Stimulated activated naive CD8-positive, alpha-beta T cell treated with anti-CD3 and anti-CD28 coated beads, Interleukin-15, Interleukin-2, amounts not matched to agents 100 ng/mL and 50 ng/mL, for 24 hours (primary cell): ENCODE measurements around the gene TPRA1.

Experiments used
- H3K27ac Mint-ChIP-seq: one replicate; pipeline ENCODE4 v1.8.0; 2021; ENCODE audit warnings: mild to moderate bottlenecking, mixed read lengths
- H3K27me3 Mint-ChIP-seq: one replicate; pipeline ENCODE4 v1.8.0; 2021; ENCODE audit warnings: mixed read lengths
- H3K36me3 Mint-ChIP-seq: one replicate; pipeline ENCODE4 v1.8.0; 2021; ENCODE audit warnings: low read depth, mixed read lengths
- H3K4me1 Mint-ChIP-seq: one replicate; pipeline ENCODE4 v1.8.0; 2021; ENCODE audit warnings: low read depth, mixed read lengths
- H3K4me3 Mint-ChIP-seq: one replicate; pipeline ENCODE4 v1.8.0; 2021; ENCODE audit warnings: mild to moderate bottlenecking, mixed read lengths
- H3K9me3 Mint-ChIP-seq: one replicate; pipeline ENCODE4 v1.8.0; 2021; ENCODE audit warnings: mixed read lengths

The TPRA1 gene

GRCh38 chr3:127587876-127588275 lies 2.7 kb downstream of the TPRA1 start:
- H3K4me3 Mint-ChIP-seq: no peak overlapping the region
- H3K4me1 Mint-ChIP-seq: peaks cover 28% of the 10 kb centered on the region
- H3K9me3 Mint-ChIP-seq: no peaks in the 10 kb centered on the region
- H3K27me3 Mint-ChIP-seq: no peaks in the 10 kb centered on the region
- no peak overlapping the region for H3K27ac Mint-ChIP-seq
- no peaks in the 10 kb centered on the region for H3K36me3 Mint-ChIP-seq

GRCh38 chr3:127585813-127586413 lies 4.6 kb downstream of the TPRA1 start:
- H3K36me3 Mint-ChIP-seq: no peaks in the 10 kb centered on the region
- H3K4me3 Mint-ChIP-seq: no peak overlapping the region
- H3K4me1 Mint-ChIP-seq: peaks cover 19% of the 10 kb centered on the region
- H3K27me3 Mint-ChIP-seq: no peaks in the 10 kb centered on the region
- H3K9me3 Mint-ChIP-seq: no peaks in the 10 kb centered on the region
- no peak overlapping the region for H3K27ac Mint-ChIP-seq

- Mint-ChIP-seq H3K4me3 (no peak overlapping the region), H3K27me3 (no peaks in the 10 kb centered on the region), H3K9me3 (no peaks in the 10 kb centered on the region), H3K27ac (no peak overlapping the region), H3K36me3 (no peaks in the 10 kb centered on the region), H3K4me1 (peaks cover 20% of the 10 kb centered on the region)
Observed at GRCh38 chr3:127585163-127585812, 5.2 kb downstream of the TPRA1 start.

GRCh38 chr3:127584734-127585133 lies 5.8 kb downstream of the TPRA1 start:
- no peak overlapping the region for H3K4me3 Mint-ChIP-seq
- no peaks in the 10 kb centered on the region for H3K27me3 Mint-ChIP-seq
- no peaks in the 10 kb centered on the region for H3K36me3 Mint-ChIP-seq
- H3K4me1 Mint-ChIP-seq: peaks cover 20% of the 10 kb centered on the region
- H3K27ac Mint-ChIP-seq: no peak overlapping the region
- H3K9me3 Mint-ChIP-seq: no peaks in the 10 kb centered on the region

GRCh38 chr3:127580327-127581060 lies 10.0 kb downstream of the TPRA1 start:
- no peak overlapping the region for H3K4me3 Mint-ChIP-seq
- H3K27ac Mint-ChIP-seq: no peak overlapping the region
- H3K27me3 Mint-ChIP-seq: no peaks in the 10 kb centered on the region
- no peaks in the 10 kb centered on the region for H3K9me3 Mint-ChIP-seq
- H3K4me1 Mint-ChIP-seq: peaks cover 6% of the 10 kb centered on the region
- peaks cover 6% of the 10 kb centered on the region for H3K36me3 Mint-ChIP-seq

- Mint-ChIP-seq H3K4me3 (no peak overlapping the region), H3K9me3 (no peaks in the 10 kb centered on the region), H3K4me1 (peaks cover 13% of the 10 kb centered on the region), H3K27ac (no peak overlapping the region), H3K36me3 (peaks cover 16% of the 10 kb centered on the region), H3K27me3 (no peaks in the 10 kb centered on the region)
Observed at GRCh38 chr3:127578802-127579201, 11.7 kb downstream of the TPRA1 start.

GRCh38 chr3:127578168-127578567 lies 12.4 kb downstream of the TPRA1 start:
- Mint-ChIP-seq H3K4me1 (peaks cover 13% of the 10 kb centered on the region), H3K4me3 (no peak overlapping the region), H3K27me3 (no peaks in the 10 kb centered on the region), H3K9me3 (no peaks in the 10 kb centered on the region), H3K36me3 (peaks cover 18% of the 10 kb centered on the region), H3K27ac (no peak overlapping the region)

GRCh38 chr3:127577448-127577847 lies 13.1 kb downstream of the TPRA1 start:
- Mint-ChIP-seq H3K27ac (no peak overlapping the region), H3K4me3 (no peak overlapping the region), H3K27me3 (no peaks in the 10 kb centered on the region), H3K9me3 (no peaks in the 10 kb centered on the region), H3K36me3 (peaks cover 23% of the 10 kb centered on the region), H3K4me1 (peaks cover 13% of the 10 kb centered on the region)

- Mint-ChIP-seq H3K4me1 (peaks cover 7% of the 10 kb centered on the region), H3K36me3 (peaks cover 30% of the 10 kb centered on the region), H3K27me3 (no peaks in the 10 kb centered on the region), H3K9me3 (no peaks in the 10 kb centered on the region), H3K27ac (no peak overlapping the region), H3K4me3 (no peak overlapping the region)
Observed at GRCh38 chr3:127574880-127575878, 15.4 kb downstream of the TPRA1 start.

GRCh38 chr3:127573912-127574311 lies 16.6 kb downstream of the TPRA1 start:
- no peak overlapping the region for H3K27ac Mint-ChIP-seq
- H3K27me3 Mint-ChIP-seq: no peaks in the 10 kb centered on the region
- peaks cover 7% of the 10 kb centered on the region for H3K4me1 Mint-ChIP-seq
- no peaks in the 10 kb centered on the region for H3K9me3 Mint-ChIP-seq
- no peak overlapping the region for H3K4me3 Mint-ChIP-seq
- peaks cover 24% of the 10 kb centered on the region for H3K36me3 Mint-ChIP-seq

- no peaks in the 10 kb centered on the region for H3K27me3 Mint-ChIP-seq
- no peak overlapping the region for H3K4me3 Mint-ChIP-seq
- peaks cover 24% of the 10 kb centered on the region for H3K36me3 Mint-ChIP-seq
- H3K4me1 Mint-ChIP-seq: peaks cover 7% of the 10 kb centered on the region
- no peaks in the 10 kb centered on the region for H3K9me3 Mint-ChIP-seq
- no peak overlapping the region for H3K27ac Mint-ChIP-seq
Observed at GRCh38 chr3:127573401-127573800, 17.1 kb downstream of the TPRA1 start.

GRCh38 chr3:127572735-127573134 lies 17.8 kb downstream of the TPRA1 start:
- Mint-ChIP-seq H3K4me1 (peaks cover 7% of the 10 kb centered on the region), H3K36me3 (peaks cover 24% of the 10 kb centered on the region), H3K4me3 (no peak overlapping the region), H3K27me3 (no peaks in the 10 kb centered on the region), H3K27ac (no peak overlapping the region), H3K9me3 (no peaks in the 10 kb centered on the region)

- Mint-ChIP-seq H3K9me3 (no peaks in the 10 kb centered on the region), H3K27me3 (no peaks in the 10 kb centered on the region), H3K27ac (no peak overlapping the region), H3K4me1 (peaks cover 7% of the 10 kb centered on the region), H3K36me3 (peaks cover 24% of the 10 kb centered on the region), H3K4me3 (no peak overlapping the region)
Observed at GRCh38 chr3:127572186-127572585, 18.3 kb downstream of the TPRA1 start.

GRCh38 chr3:127570520-127570919 lies 20.0 kb downstream of the TPRA1 start:
- H3K27ac Mint-ChIP-seq: no peak overlapping the region
- peaks cover 7% of the 10 kb centered on the region for H3K4me1 Mint-ChIP-seq
- no peak overlapping the region for H3K4me3 Mint-ChIP-seq
- H3K27me3 Mint-ChIP-seq: no peaks in the 10 kb centered on the region
- H3K36me3 Mint-ChIP-seq: peaks cover 24% of the 10 kb centered on the region
- H3K9me3 Mint-ChIP-seq: no peaks in the 10 kb centered on the region
